Left ventricle myocardium inferior (tissue), 1 donor: ENCODE data around the gene ATP1A4. TPM values are rescaled to one million over a fixed set of nuclear protein-coding genes. Genes with fewer than 3 reads are reported as not detected.

Source experiments
- DNase-seq: peaks from one replicate; pipeline ENCODE4 v3.0.0-alpha.2; 2020
- H3K27ac ChIP-seq: fragments of 200-600 bp; replicated peaks from 2 replicates; pipeline ENCODE4 v1.8.0; 2021
- H3K27me3 ChIP-seq: fragments of 200-600 bp; 2 replicates; pipeline ENCODE4 v1.8.0; 2021; ENCODE audit warnings: low read depth
- H3K36me3 ChIP-seq: fragments of 200-600 bp; 2 replicates; pipeline ENCODE4 v1.8.0; 2021
- H3K4me1 ChIP-seq: fragments of 200-600 bp; 2 replicates; pipeline ENCODE4 v1.8.0; 2021
- H3K4me3 ChIP-seq: fragments of 200-600 bp; 2 replicates; pipeline ENCODE4 v1.8.0; 2021; ENCODE audit warnings: mild to moderate bottlenecking, moderate library complexity
- H3K9me3 ChIP-seq: fragments of 200-600 bp; replicated peaks from 2 replicates; pipeline ENCODE4 v1.8.0; 2021
- CTCF ChIP-seq: fragments of 200-600 bp; IDR thresholded peaks from 2 replicates; pipeline ENCODE4 v1.8.0; 2021; ENCODE audit warnings: antibody characterized with exemption, mild to moderate bottlenecking, borderline replicate concordance
- intact Hi-C: fragments of 100-400 bp; cut with micrococcal nuclease; formaldehyde crosslinking; loops from one replicate; pipeline ENCODE4 v1.11.0; 2022
- total RNA-seq: library from RNA; stranded (reverse); fragmentation: NEBNext Ultra II Directional; extraction: Animal tissue kit (Norgen Biotek cat#: 25700); gene quantifications from one replicate; pipeline ENCODE4 v1.2.1, GENCODE V29; 2021
- donor health status: DM: no; HTN: yes; CAD: no; lungs with severe emphysema.

Gene ATP1A4
- total RNA-seq, 1 donor from 2014 or later = 0.11 TPM

GRCh38 chr1:160157174-160157573, 5.8 kb downstream of the ATP1A4 start:
- H3K9me3 ChIP-seq = no peaks in the 10 kb centered on the region
- H3K4me3 ChIP-seq = no peak overlapping the region
- intact Hi-C loops = no loop called here
- peaks cover 8% of the 10 kb centered on the region for H3K4me1 ChIP-seq
- H3K27ac ChIP-seq = no peak overlapping the region
- TF ChIP-seq CTCF = no peak
- no peaks in the 10 kb centered on the region for H3K27me3 ChIP-seq
- DNase-seq = no peak
- no peaks in the 10 kb centered on the region for H3K36me3 ChIP-seq

- Histone ChIP-seq H3K4me3 (no peak overlapping the region), H3K4me1 (peaks cover 12% of the 10 kb centered on the region), H3K36me3 (no peaks in the 10 kb centered on the region), H3K27ac (no peak overlapping the region), H3K9me3 (no peaks in the 10 kb centered on the region), H3K27me3 (no peaks in the 10 kb centered on the region)
- no peak for TF ChIP-seq CTCF
- intact Hi-C loops = no loop called here
- no peak for DNase-seq
Observed at GRCh38 chr1:160158031-160158430, 6.6 kb downstream of the ATP1A4 start.

GRCh38 chr1:160158534-160158933, 7.1 kb downstream of the ATP1A4 start:
- intact Hi-C loops = no loop called here
- no peak for TF ChIP-seq CTCF
- Histone ChIP-seq H3K4me1 (peaks cover 12% of the 10 kb centered on the region), H3K36me3 (no peaks in the 10 kb centered on the region), H3K9me3 (no peaks in the 10 kb centered on the region), H3K27me3 (no peaks in the 10 kb centered on the region), H3K4me3 (no peak overlapping the region), H3K27ac (no peak overlapping the region)
- no peak for DNase-seq

GRCh38 chr1:160159846-160160245, 8.4 kb downstream of the ATP1A4 start:
- Histone ChIP-seq H3K4me3 (no peak overlapping the region), H3K27me3 (no peaks in the 10 kb centered on the region), H3K27ac (peak overlapping the region; percentile 14), H3K36me3 (no peaks in the 10 kb centered on the region), H3K9me3 (no peaks in the 10 kb centered on the region), H3K4me1 (peaks cover 12% of the 10 kb centered on the region)
- TF ChIP-seq CTCF = no peak
- intact Hi-C loops = no loop called here
- DNase-seq = no peak

- peak; percentile 59 for TF ChIP-seq CTCF
- Histone ChIP-seq H3K9me3 (no peaks in the 10 kb centered on the region), H3K4me3 (no peak overlapping the region), H3K27ac (no peak overlapping the region), H3K27me3 (no peaks in the 10 kb centered on the region), H3K36me3 (no peaks in the 10 kb centered on the region), H3K4me1 (peaks cover 12% of the 10 kb centered on the region)
- no peak for DNase-seq
- intact Hi-C loops = no loop called here
Observed at GRCh38 chr1:160161965-160162705, 10.7 kb downstream of the ATP1A4 start.
